ENCODE measurements around the gene ELOA.

The ELOA gene

GRCh38 chr1:23736437-23737134 is 6.7 kb upstream of the ELOA start:
- no peak for TF ChIP-seq CTCF (IDR thresholded peaks at IDR 0.05; ENCODE audit: low read depth, low read length, missing control alignments)
- no peak for DNase-seq (ENCODE audit: low read depth)

GRCh38 chr1:23741609-23742008 is 1.7 kb upstream of the ELOA start:
- TF ChIP-seq CTCF (IDR thresholded peaks at IDR 0.05; ENCODE audit: low read depth, low read length, missing control alignments): no peak
- no peak overlapping the region for H3K4me3 ChIP-seq (ENCODE audit: low read depth, low read length)
- DNase-seq (ENCODE audit: low read depth): no peak

More at GRCh38 chr1:23736437-23737134, 6.7 kb upstream of the ELOA start:
- no peak overlapping the region for H3K4me3 ChIP-seq (ENCODE audit: low read depth, low read length)

- no peak for TF ChIP-seq CTCF (IDR thresholded peaks at IDR 0.05; ENCODE audit: low read depth, low read length, missing control alignments)
- peak overlapping the region; percentile 81 for H3K4me3 ChIP-seq (ENCODE audit: low read depth, low read length)
- DNase-seq (ENCODE audit: low read depth): no peak
Measured at GRCh38 chr1:23742670-23743286, 493 bp upstream of the ELOA start.

GRCh38 chr1:23745515-23745914 is 2.2 kb downstream of the ELOA start:
- DNase-seq (ENCODE audit: low read depth): no peak
- peak; percentile 65 for TF ChIP-seq CTCF (IDR thresholded peaks at IDR 0.05; ENCODE audit: low read depth, low read length, missing control alignments)
- H3K4me3 ChIP-seq (ENCODE audit: low read depth, low read length): peak overlapping the region; percentile 81; the same call in 1 of the 2 replicates

GRCh38 chr1:23748016-23748415 is 4.7 kb downstream of the ELOA start:
- no peak for TF ChIP-seq CTCF (IDR thresholded peaks at IDR 0.05; ENCODE audit: low read depth, low read length, missing control alignments)
- no peak overlapping the region for H3K4me3 ChIP-seq (ENCODE audit: low read depth, low read length)
- no peak for DNase-seq (ENCODE audit: low read depth)

- no peak for DNase-seq (ENCODE audit: low read depth)
- H3K4me3 ChIP-seq (ENCODE audit: low read depth, low read length): no peak overlapping the region
- TF ChIP-seq CTCF (IDR thresholded peaks at IDR 0.05; ENCODE audit: low read depth, low read length, missing control alignments): peak; percentile 92
Measured at GRCh38 chr1:23751050-23751814, 8.0 kb downstream of the ELOA start.
